Stomach (tissue), 9 donors: ENCODE measurements around the gene PRMT7. TPM values are rescaled to one million over a fixed set of nuclear protein-coding genes. Genes with fewer than 3 reads are reported as not detected.

Source experiments
- DNase-seq, 2 donors: peaks; one replicate each; pipeline versions ENCODE4 v3.0.0 to v3.0.0-alpha.2; 2013 to 2019
- H3K27ac ChIP-seq, 5 donors: fragments of 200-600 bp in 4 of 5; sonication (generic) in 4 of 5; one replicate each; pipeline ENCODE4 v1.5.1; 2013 to 2019; ENCODE audit warnings: mild to moderate bottlenecking in 1 of 5, moderate library complexity in 1 of 5
- H3K27me3 ChIP-seq, 3 donors: fragments of 200-600 bp; sonication (generic); one replicate each; pipeline ENCODE4 v1.5.1; 2017 to 2019; ENCODE audit warnings: mixed run types in 1 of 3
- H3K36me3 ChIP-seq, 4 donors: fragments of 200-600 bp; sonication (generic); 1 replicate in 3 of 4; 2 replicates in 1 of 4; pipeline ENCODE4 v1.5.1; 2016 to 2019
- H3K4me1 ChIP-seq, 4 donors: fragments of 200-600 bp; sonication (generic); one replicate each; pipeline ENCODE4 v1.5.1; 2016 to 2019
- H3K4me3 ChIP-seq, 4 donors: fragments of 200-600 bp; sonication (generic) in 3 of 4; one replicate each; pipeline ENCODE4 v1.5.1; 2016 to 2019; ENCODE audit warnings: mild to moderate bottlenecking in 1 of 4
- H3K9me3 ChIP-seq, 4 donors: fragments of 200-600 bp; sonication (generic); one replicate each; pipeline ENCODE4 v1.5.1; 2016 to 2019
- CTCF ChIP-seq, 7 experiments: fragments of 450-650 bp in 4 of 7; fragments of 200-600 bp in 3 of 7; sonication (generic) in 3 of 7; IDR thresholded peaks; one replicate each; pipeline ENCODE4 v1.5.1; 2016 to 2019; ENCODE audit warnings: antibody characterized with exemption in 7 of 7, control low read depth in 2 of 7, mild to moderate bottlenecking in 1 of 7
- EP300 ChIP-seq: sonication (generic); formaldehyde crosslinking; IDR thresholded peaks from one replicate; pipeline ENCODE4 v1.6.1; 2017; ENCODE audit warnings: antibody characterized with exemption
- POLR2A ChIP-seq, 4 donors: fragments of 450-650 bp; IDR thresholded peaks; one replicate each; pipeline ENCODE4 v1.6.1; 2016; ENCODE audit warnings: antibody characterized with exemption in 4 of 4, control low read depth in 2 of 4, mild to moderate bottlenecking in 1 of 4, moderate library complexity in 1 of 4
- POLR2AphosphoS5 ChIP-seq, 3 donors: sonication (generic); formaldehyde crosslinking; IDR thresholded peaks; one replicate each; pipeline ENCODE4 v1.6.1; 2016; ENCODE audit warnings: antibody characterized with exemption in 3 of 3
- WGBS, 5 donors: extraction: QIAGEN DNeasy Blood & Tissue Kit in 3 of 5; methylation state at CpG; one replicate each; pipeline versions ENCODE4 v1.1.5 to v1.1.7; 2013 to 2018; 5-methylcytosine and 5-hydroxymethylcytosine counted together
- intact Hi-C: fragments of 100-400 bp; cut with DNase I; formaldehyde crosslinking; loops from one replicate; pipeline ENCODE4 v1.15.1; 2023; ENCODE audit warnings: low total_unique reads
- polyA plus RNA-seq, 3 donors: library from polyadenylated mRNA; stranded (reverse); fragments of 200-250 nt; gene quantifications; one replicate each; pipeline ENCODE4 v1.2.3, GENCODE V29; 2013
- total RNA-seq, 5 donors: library from RNA; depleted of rRNA; stranded (reverse); fragments of >200 nt; gene quantifications; one replicate each; pipeline versions ENCODE4 v1.1.0 to v1.2.3, GENCODE V29; 2014 to 2016
- donor health status: healthy with polysubstance abuse.
- donor health status: Bipolar disorder and iron deficiency.
- donor health status: healthy.

PRMT7 gene
- total and polyA plus RNA-seq, 8 donors, result 22.4 to 88.8 (median 37.2) TPM

GRCh38 chr16:68400083-68400923 lies 89.5 kb downstream of the PRMT7 start:
- DNase-seq, result no peak
- Histone ChIP-seq H3K9me3 (no peaks in the 10 kb centered on the region), H3K27ac (no peak overlapping the region), H3K27me3 (peaks cover 0 to 3% (median 0%) of the 10 kb centered on the region in 3 donors), H3K4me3 (no peak overlapping the region), H3K36me3 (no peaks in the 10 kb centered on the region), H3K4me1 (peaks cover 0 to 5% (median 0%) of the 10 kb centered on the region in 4 donors)
- intact Hi-C loops, result loop anchor here (10.0 kb wide), 1 partner anchor 104 kb away; no protein-coding TSS in a partner anchor
- WGBS, 5 donors, result 76 to 87% (median 80%) methylated on average over 5 of the region's 5 CpGs
- TF ChIP-seq POLR2AphosphoS5 (IDR thresholded peaks at IDR 0.05) (no peak), POLR2A (IDR thresholded peaks at IDR 0.05) (no peak), CTCF (IDR thresholded peaks at IDR 0.05) (no peak), EP300 (no peak)

- no peak for TF ChIP-seq POLR2AphosphoS5 (IDR thresholded peaks at IDR 0.05)
- no peak for TF ChIP-seq CTCF (IDR thresholded peaks at IDR 0.05)
- no peak for TF ChIP-seq EP300
- TF ChIP-seq POLR2A (IDR thresholded peaks at IDR 0.05), result no peak
- DNase-seq, result no peak
- no peak overlapping the region for H3K27ac ChIP-seq
- no peak overlapping the region for H3K4me3 ChIP-seq
- intact Hi-C loops, result loop anchor here (10.0 kb wide), 1 partner anchor 104 kb away; no protein-coding TSS in a partner anchor
- H3K27me3 ChIP-seq, result peaks cover 0 to 3% (median 0%) of the 10 kb centered on the region in 3 donors
- H3K4me1 ChIP-seq, result peaks cover 0 to 5% (median 2%) of the 10 kb centered on the region in 4 donors
- H3K9me3 ChIP-seq, result no peaks in the 10 kb centered on the region
- WGBS, 5 donors, result 49 to 73% (median 56%) methylated on average over 4 to 5 of the region's 5 CpGs
- no peaks in the 10 kb centered on the region for H3K36me3 ChIP-seq
Observed at GRCh38 chr16:68400924-68401460, 90.2 kb downstream of the PRMT7 start.

GRCh38 chr16:68401871-68402747 lies 91.3 kb downstream of the PRMT7 start:
- H3K27me3 ChIP-seq, result peaks cover 0 to 3% (median 0%) of the 10 kb centered on the region in 3 donors
- no peak overlapping the region for H3K4me3 ChIP-seq
- intact Hi-C loops, result loop anchor here (10.0 kb wide), 1 partner anchor 103 kb away; no protein-coding TSS in a partner anchor
- no peak for DNase-seq
- H3K4me1 ChIP-seq, result peaks cover 7 to 14% (median 10%) of the 10 kb centered on the region in 4 donors
- TF ChIP-seq CTCF (IDR thresholded peaks at IDR 0.05) (no peak), POLR2A (IDR thresholded peaks at IDR 0.05) (no peak)
- H3K36me3 ChIP-seq, result no peaks in the 10 kb centered on the region
- WGBS, 5 donors, result 79 to 85% (median 83%) methylated on average over 13 of the region's 13 CpGs
- no peak overlapping the region for H3K27ac ChIP-seq
- no peaks in the 10 kb centered on the region for H3K9me3 ChIP-seq

- Histone ChIP-seq H3K4me1 (peaks cover 7 to 18% (median 10%) of the 10 kb centered on the region in 4 donors), H3K4me3 (no peak overlapping the region), H3K36me3 (no peaks in the 10 kb centered on the region), H3K9me3 (no peaks in the 10 kb centered on the region), H3K27me3 (no peaks in the 10 kb centered on the region), H3K27ac (no peak overlapping the region)
- TF ChIP-seq CTCF (IDR thresholded peaks at IDR 0.05) (no peak), EP300 (no peak), POLR2A (IDR thresholded peaks at IDR 0.05) (no peak), POLR2AphosphoS5 (IDR thresholded peaks at IDR 0.05) (no peak)
- intact Hi-C loops, result loop anchor here (10.0 kb wide), 1 partner anchor 102 kb away; no protein-coding TSS in a partner anchor
- DNase-seq, result no peak
- WGBS, 5 donors, result 82 to 94% (median 91%) methylated on average over 3 of the region's 3 CpGs
Observed at GRCh38 chr16:68402748-68403040, 91.9 kb downstream of the PRMT7 start.
